Liver (tissue), 9 donors: ENCODE data around the gene KDM6A. TPM values are rescaled to one million over a fixed set of nuclear protein-coding genes. Genes with fewer than 3 reads are reported as not detected.

ENCODE experiments used
- DNase-seq: peaks from one replicate; pipeline ENCODE4 v3.0.0-alpha.2; 2017; ENCODE audit warnings: low spot score
- H3K27ac ChIP-seq, 2 donors: one replicate each; pipeline ENCODE4 v1.7.0; 2013; ENCODE audit warnings: inconsistent platforms in 2 of 2, low read length in 2 of 2, control low read depth in 1 of 2, low read depth in 1 of 2, mild to moderate bottlenecking in 1 of 2
- H3K27me3 ChIP-seq, 4 donors: one replicate each; pipeline versions ENCODE4 v1.6.1 to v1.7.0; 2013; ENCODE audit warnings: low read length in 3 of 4, inconsistent platforms in 1 of 4, mild to moderate bottlenecking in 1 of 4, moderate library complexity in 1 of 4; ENCODE audit not compliant: control insufficient read depth in 4 of 4, insufficient read depth in 4 of 4
- H3K36me3 ChIP-seq, 4 donors: one replicate each; pipeline versions ENCODE4 v1.6.1 to v1.7.0; 2013; ENCODE audit warnings: low read length in 3 of 4, mild to moderate bottlenecking in 3 of 4, low read depth in 1 of 4, moderate library complexity in 1 of 4; ENCODE audit not compliant: control insufficient read depth in 4 of 4, insufficient read depth in 3 of 4
- H3K4me1 ChIP-seq, 4 donors: one replicate each; pipeline versions ENCODE4 v1.6.1 to v1.7.0; 2013; ENCODE audit warnings: low read length in 3 of 4, mild to moderate bottlenecking in 3 of 4, moderate library complexity in 1 of 4; ENCODE audit not compliant: control insufficient read depth in 4 of 4, insufficient read depth in 4 of 4
- H3K4me3 ChIP-seq, 3 donors: one replicate each; pipeline versions ENCODE4 v1.6.1 to v1.7.0; 2013; ENCODE audit warnings: low read length in 3 of 3, control low read depth in 1 of 3, low read depth in 1 of 3, mild to moderate bottlenecking in 1 of 3
- H3K9ac ChIP-seq, 2 donors: one replicate each; pipeline ENCODE4 v1.7.0; 2013; ENCODE audit warnings: low read length in 2 of 2, mild to moderate bottlenecking in 2 of 2, moderate library complexity in 2 of 2, control low read depth in 1 of 2, low read depth in 1 of 2
- H3K9me3 ChIP-seq, 4 donors: one replicate each; pipeline versions ENCODE4 v1.6.1 to v1.7.0; 2013; ENCODE audit warnings: low read length in 3 of 4; ENCODE audit not compliant: control insufficient read depth in 4 of 4
- ATF3 ChIP-seq: IDR thresholded peaks from 2 replicates; pipeline ENCODE4 v1.6.1; 2016; ENCODE audit warnings: antibody characterized with exemption
- EGR1 ChIP-seq, 2 donors: IDR thresholded peaks; 2 replicates each; pipeline ENCODE4 v1.6.1; 2016 to 2018; ENCODE audit warnings: antibody characterized with exemption in 2 of 2, low read depth in 2 of 2
- FOXA1 ChIP-seq: IDR thresholded peaks from 2 replicates; pipeline ENCODE4 v1.6.1; 2016; ENCODE audit warnings: antibody characterized with exemption
- FOXA2 ChIP-seq: IDR thresholded peaks from 2 replicates; pipeline ENCODE4 v1.6.1; 2016; ENCODE audit warnings: antibody characterized with exemption
- GABPA ChIP-seq, 2 donors: IDR thresholded peaks in 1 of 2; conservative IDR thresholded peaks in 1 of 2; 2 replicates each; pipeline ENCODE4 v1.6.1; 2016; ENCODE audit warnings: antibody characterized with exemption in 2 of 2, mild to moderate bottlenecking in 1 of 2, moderate library complexity in 1 of 2
- HNF4A ChIP-seq, 2 donors: conservative IDR thresholded peaks; 2 replicates each; pipeline ENCODE4 v1.6.1; 2016; ENCODE audit warnings: antibody characterized with exemption in 2 of 2, mild to moderate bottlenecking in 2 of 2
- HNF4G ChIP-seq: IDR thresholded peaks from 2 replicates; pipeline ENCODE4 v1.6.1; 2016; ENCODE audit warnings: antibody characterized with exemption
- JUND ChIP-seq, 2 donors: IDR thresholded peaks; 2 replicates each; pipeline ENCODE4 v1.6.1; 2016; ENCODE audit warnings: antibody characterized with exemption in 2 of 2
- MAX ChIP-seq: IDR thresholded peaks from 2 replicates; pipeline ENCODE4 v1.6.1; 2016; ENCODE audit warnings: antibody characterized with exemption
- NR2F2 ChIP-seq: IDR thresholded peaks from 2 replicates; pipeline ENCODE4 v1.6.1; 2016; ENCODE audit warnings: antibody characterized with exemption
- RAD21 ChIP-seq, 2 donors: IDR thresholded peaks; 2 replicates each; pipeline ENCODE4 v1.6.1; 2016; ENCODE audit warnings: antibody characterized with exemption in 2 of 2, mild to moderate bottlenecking in 2 of 2
- REST ChIP-seq: IDR thresholded peaks from 2 replicates; pipeline ENCODE4 v1.6.1; 2016; ENCODE audit warnings: antibody characterized with exemption, mild to moderate bottlenecking
- RXRA ChIP-seq, 2 donors: IDR thresholded peaks; 2 replicates each; pipeline ENCODE4 v1.6.1; 2017 to 2018; ENCODE audit warnings: antibody characterized with exemption in 2 of 2, mild to moderate bottlenecking in 1 of 2
- SP1 ChIP-seq: IDR thresholded peaks from 2 replicates; pipeline ENCODE4 v1.6.1; 2018; ENCODE audit warnings: antibody characterized with exemption, mild to moderate bottlenecking
- TAF1 ChIP-seq: conservative IDR thresholded peaks from 2 replicates; pipeline ENCODE4 v1.6.1; 2016; ENCODE audit warnings: antibody characterized with exemption, mild to moderate bottlenecking
- YY1 ChIP-seq: IDR thresholded peaks from 2 replicates; pipeline ENCODE4 v1.6.1; 2016; ENCODE audit warnings: antibody characterized with exemption, mild to moderate bottlenecking
- ZBTB33 ChIP-seq: IDR thresholded peaks from 2 replicates; pipeline ENCODE4 v1.6.1; 2016; ENCODE audit warnings: antibody characterized with exemption
- WGBS: extraction: QIAGEN DNeasy Blood & Tissue Kit; methylation state at CpG from one replicate; pipeline ENCODE4 v1.1.7; 2013; 5-methylcytosine and 5-hydroxymethylcytosine counted together
- polyA plus RNA-seq, 2 donors: library from polyadenylated mRNA; stranded (reverse) in 1 of 2; unstranded in 1 of 2; fragments of 200-250 nt in 1 of 2; fragments of >200 nt in 1 of 2; fragmentation: Nextera tagmentation in 1 of 2; extraction: Ambion mirVana in 1 of 2; gene quantifications; one replicate each; pipeline versions ENCODE4 v1.2.1 to v1.2.3, GENCODE V29; 2013 to 2015
- total RNA-seq, 2 donors: library from RNA; depleted of rRNA; stranded (reverse); fragments of >200 nt; gene quantifications; one replicate each; pipeline ENCODE4 v1.2.3, GENCODE V29; 2014
- TF ChIP-seq, protein P1 (sequence below): fragments of 150-350 bp; IDR thresholded peaks from 2 replicates; pipeline ENCODE4 v1.5.1; 2017; ENCODE audit warnings: improper control_type of control experiment, low read depth, low read length; ENCODE audit not compliant: missing input control
- donor health status: healthy.
- donor health status: healthy.
- donor health status: healthy.
- donor health status: healthy.
- donor health status: healthy.

KDM6A gene
- total and polyA plus RNA-seq, 4 donors = 5.3 to 30.2 (median 18.2) TPM

GRCh38 chrX:44906542-44906941, 33.6 kb downstream of the KDM6A start:
- H3K4me3 ChIP-seq = no peak overlapping the region

GRCh38 chrX:44908153-44908552, 35.2 kb downstream of the KDM6A start:
- H3K36me3 ChIP-seq = no peaks in the 10 kb centered on the region
- no peak for DNase-seq
- H3K9me3 ChIP-seq = no peaks in the 10 kb centered on the region
- H3K9ac ChIP-seq = no peak overlapping the region
- peaks cover 2 to 34% (median 29%) of the 10 kb centered on the region in 4 donors for H3K4me1 ChIP-seq
- peak overlapping the region in 1 of 2 donors; percentile 31 for H3K27ac ChIP-seq
- 78% methylated on average over 3 of the region's 3 CpGs for WGBS
- no peak overlapping the region for H3K4me3 ChIP-seq
- no peaks in the 10 kb centered on the region for H3K27me3 ChIP-seq
- TF ChIP-seq RXRA (IDR thresholded peaks at IDR 0.05) = no peak
- TF ChIP-seq RAD21 (IDR thresholded peaks at IDR 0.05) = no peak
- no peak for TF ChIP-seq ZBTB33
- TF ChIP-seq YY1 = no peak
- TF ChIP-seq, protein P1, sequence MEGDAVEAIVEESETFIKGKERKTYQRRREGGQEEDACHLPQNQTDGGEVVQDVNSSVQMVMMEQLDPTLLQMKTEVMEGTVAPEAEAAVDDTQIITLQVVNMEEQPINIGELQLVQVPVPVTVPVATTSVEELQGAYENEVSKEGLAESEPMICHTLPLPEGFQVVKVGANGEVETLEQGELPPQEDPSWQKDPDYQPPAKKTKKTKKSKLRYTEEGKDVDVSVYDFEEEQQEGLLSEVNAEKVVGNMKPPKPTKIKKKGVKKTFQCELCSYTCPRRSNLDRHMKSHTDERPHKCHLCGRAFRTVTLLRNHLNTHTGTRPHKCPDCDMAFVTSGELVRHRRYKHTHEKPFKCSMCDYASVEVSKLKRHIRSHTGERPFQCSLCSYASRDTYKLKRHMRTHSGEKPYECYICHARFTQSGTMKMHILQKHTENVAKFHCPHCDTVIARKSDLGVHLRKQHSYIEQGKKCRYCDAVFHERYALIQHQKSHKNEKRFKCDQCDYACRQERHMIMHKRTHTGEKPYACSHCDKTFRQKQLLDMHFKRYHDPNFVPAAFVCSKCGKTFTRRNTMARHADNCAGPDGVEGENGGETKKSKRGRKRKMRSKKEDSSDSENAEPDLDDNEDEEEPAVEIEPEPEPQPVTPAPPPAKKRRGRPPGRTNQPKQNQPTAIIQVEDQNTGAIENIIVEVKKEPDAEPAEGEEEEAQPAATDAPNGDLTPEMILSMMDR = no peak
- no peak for TF ChIP-seq ATF3
- no peak for TF ChIP-seq FOXA1
- no peak for TF ChIP-seq TAF1
- no peak for TF ChIP-seq JUND (IDR thresholded peaks at IDR 0.05)
- no peak for TF ChIP-seq FOXA2
- no peak for TF ChIP-seq EGR1 (IDR thresholded peaks at IDR 0.05; ENCODE audit: low read depth in 2 of 2)
- TF ChIP-seq GABPA (IDR thresholded peaks at IDR 0.05 in 1 of 2, conservative IDR thresholded peaks at IDR 0.05 in 1 of 2) = no peak
- TF ChIP-seq SP1 = no peak

More at GRCh38 chrX:44906542-44906941, 33.6 kb downstream of the KDM6A start:
- Histone ChIP-seq H3K27me3 (no peaks in the 10 kb centered on the region), H3K36me3 (no peaks in the 10 kb centered on the region), H3K9me3 (peaks cover 0 to 3% (median 0%) of the 10 kb centered on the region in 4 donors), H3K9ac (no peak overlapping the region), H3K4me1 (peaks cover 2 to 29% (median 25%) of the 10 kb centered on the region in 4 donors), H3K27ac (no peak overlapping the region)
- no peak for DNase-seq
- 97% methylated on average over 6 of the region's 6 CpGs for WGBS
- no peak for TF ChIP-seq REST
- no peak for TF ChIP-seq RXRA (IDR thresholded peaks at IDR 0.05)
- TF ChIP-seq NR2F2 = no peak
- TF ChIP-seq TAF1 = no peak
- no peak for TF ChIP-seq YY1
- TF ChIP-seq HNF4G = no peak
- no peak for TF ChIP-seq HNF4A (conservative IDR thresholded peaks at IDR 0.05)
- no peak for TF ChIP-seq ATF3
- no peak for TF ChIP-seq JUND (IDR thresholded peaks at IDR 0.05)
- no peak for TF ChIP-seq MAX
- no peak for TF ChIP-seq FOXA1
- TF ChIP-seq GABPA (IDR thresholded peaks at IDR 0.05 in 1 of 2, conservative IDR thresholded peaks at IDR 0.05 in 1 of 2) = no peak
- no peak for TF ChIP-seq EGR1 (IDR thresholded peaks at IDR 0.05; ENCODE audit: low read depth in 2 of 2)
- TF ChIP-seq FOXA2 = no peak
- TF ChIP-seq RAD21 (IDR thresholded peaks at IDR 0.05) = no peak
